Measurements from ENCODE around the gene ADH7. TPM values are rescaled to one million over a fixed set of nuclear protein-coding genes. Genes with fewer than 3 reads are reported as not detected.

The ADH7 gene
- total RNA-seq, 1 experiment from 2014 or later = not detected

GRCh38 chr4:99383399-99383798 lies 51.7 kb downstream of the ADH7 start:
- RAD21 ChIA-PET (ENCODE audit: low non-redundant PET in 1 of 2, low total read pairs in 2 of 2, uncharacterized antibody in 2 of 2, unreplicated experiment in 2 of 2) = no interaction called here
- CTCF ChIA-PET = no interaction called here
- no TSS peak for BruUV-seq (replicated peaks)

More at GRCh38 chr4:99383399-99383798, 51.7 kb downstream of the ADH7 start:
- Histone ChIP-seq H3K79me2 (ENCODE audit: insufficient read depth, low read length) (no peaks in the 10 kb centered on the region), H3K27me3 (ENCODE audit: insufficient read depth, low read length) (no peaks in the 10 kb centered on the region), H3K4me2 (ENCODE audit: low read length) (no peak overlapping the region), H3K27ac (ENCODE audit: low read depth, low read length) (no peak overlapping the region), H3K4me1 (ENCODE audit: control insufficient read depth in 1 of 2, insufficient read depth in 2 of 2, low read length in 2 of 2) (no peaks in the 10 kb centered on the region), H3K36me3 (ENCODE audit: control insufficient read depth in 1 of 2, insufficient read depth in 2 of 2, low read length in 2 of 2) (no peaks in the 10 kb centered on the region), H4K20me1 (ENCODE audit: insufficient read depth) (no peaks in the 10 kb centered on the region), H3K9me2 (ENCODE audit: insufficient read depth) (no peaks in the 10 kb centered on the region), H3K4me3 (replicated peaks in 1 of 2; ENCODE audit: low read depth in 1 of 2, low read length in 2 of 2) (no peak overlapping the region), H2AFZ (ENCODE audit: low read depth, low read length, poor library complexity, severe bottlenecking) (no peak overlapping the region), H3K9me3 (ENCODE audit: control insufficient read depth in 1 of 2, insufficient read depth in 1 of 2, low read depth in 1 of 2, low read length in 2 of 2) (no peaks in the 10 kb centered on the region), H3K9ac (ENCODE audit: low read length) (no peak overlapping the region)
- ATAC-seq = no peak
- POLR2A ChIA-PET = no interaction called here
- intact Hi-C loops (cut with micrococcal nuclease) = no loop called here
- no peak for DNase-seq (ENCODE audit: low read depth, low spot score)
- no peak for TF ChIP-seq YY1 (IDR thresholded peaks at IDR 0.05; ENCODE audit: extremely low read depth, insufficient replicate concordance, low read depth, low read length)
- no peak for TF ChIP-seq EGR1 (IDR thresholded peaks at IDR 0.05; ENCODE audit: low read depth)
- TF ChIP-seq REST (IDR thresholded peaks at IDR 0.05; ENCODE audit: low read depth) = no peak
- no peak for TF ChIP-seq SRF (IDR thresholded peaks at IDR 0.05; ENCODE audit: low read depth)
- TF ChIP-seq EZH2 (IDR thresholded peaks at IDR 0.05) = no peak
- no peak for TF ChIP-seq POLR2AphosphoS5 (IDR thresholded peaks at IDR 0.05; ENCODE audit: low read depth, low read length)

Measured in HCT116 (cell line).